SK-N-DZ (cell line): ENCODE results near the gene OTUD1.

Experiments
- DNase-seq: peaks from one replicate; pipeline ENCODE4 v3.0.0-alpha.2; 2015; ENCODE audit warnings: low spot score
- small RNA-seq, 2 experiments: library from RNA; depleted of rRNA; stranded (forward); fragments of <200 nt; gene quantifications; one replicate each; pipeline ENCODE3, GENCODE V24; 2014

OTUD1 gene

GRCh38 chr10:23461557-23461956, 22.7 kb downstream of the OTUD1 start:
- DNase-seq, result no peak

- no peak for DNase-seq
Observed at GRCh38 chr10:23467012-23467411, 28.1 kb downstream of the OTUD1 start.

- DNase-seq, result no peak
Observed at GRCh38 chr10:23467548-23467947, 28.7 kb downstream of the OTUD1 start.

GRCh38 chr10:23469596-23470237, 30.8 kb downstream of the OTUD1 start:
- DNase-seq, result no peak

GRCh38 chr10:23472181-23472580, 33.3 kb downstream of the OTUD1 start:
- no peak for DNase-seq

GRCh38 chr10:23474081-23474480, 35.2 kb downstream of the OTUD1 start:
- DNase-seq, result no peak

- no peak for DNase-seq
Observed at GRCh38 chr10:23474626-23475025, 35.8 kb downstream of the OTUD1 start.

GRCh38 chr10:23478570-23478969, 39.7 kb downstream of the OTUD1 start:
- no peak for DNase-seq

GRCh38 chr10:23479798-23480473, 41.1 kb downstream of the OTUD1 start:
- no peak for DNase-seq

- DNase-seq, result no peak
Observed at GRCh38 chr10:23481363-23481961, 42.6 kb downstream of the OTUD1 start.

GRCh38 chr10:23490115-23490514, 51.2 kb downstream of the OTUD1 start:
- no peak for DNase-seq

Small RNAs within 50 kb of the gene (small RNA-seq; reads per million reads assigned to genes)
- gene MIR1254-2, result 0 reads per million in 2 experiments
